AG10803 (cell line): Measurements from ENCODE around the gene CX3CR1.

Source experiments
- DNase-seq: peaks from one replicate; pipeline ENCODE4 v3.0.0; 2010; ENCODE audit warnings: low read depth
- H3K4me3 ChIP-seq: 2 replicates; pipeline ENCODE4 v1.5.1; 2011; ENCODE audit warnings: mild to moderate bottlenecking, low read length, control low read depth
- CTCF ChIP-seq: conservative IDR thresholded peaks from 2 replicates; pipeline ENCODE4 v1.5.1; 2011; ENCODE audit warnings: mild to moderate bottlenecking, low read length, control low read depth, inconsistent platforms

CX3CR1 gene

GRCh38 chr3:39267631-39268548 is 11.9 kb downstream of the CX3CR1 start:
- H3K4me3 ChIP-seq, result no peak overlapping the region
- no peak for DNase-seq
- no peak for TF ChIP-seq CTCF

- H3K4me3 ChIP-seq, result no peak overlapping the region
- TF ChIP-seq CTCF, result no peak
- DNase-seq, result no peak
Observed at GRCh38 chr3:39264053-39264452, 15.8 kb downstream of the CX3CR1 start.

GRCh38 chr3:39263576-39263975 is 16.3 kb downstream of the CX3CR1 start:
- DNase-seq, result no peak
- no peak for TF ChIP-seq CTCF
- no peak overlapping the region for H3K4me3 ChIP-seq

- TF ChIP-seq CTCF, result no peak
- DNase-seq, result no peak
- no peak overlapping the region for H3K4me3 ChIP-seq
Observed at GRCh38 chr3:39262846-39263245, 17.0 kb downstream of the CX3CR1 start.

- no peak overlapping the region for H3K4me3 ChIP-seq
- no peak for TF ChIP-seq CTCF
- no peak for DNase-seq
Observed at GRCh38 chr3:39261726-39262125, 18.1 kb downstream of the CX3CR1 start.

GRCh38 chr3:39260957-39261356 is 18.9 kb downstream of the CX3CR1 start:
- no peak overlapping the region for H3K4me3 ChIP-seq
- peak; percentile 95 for DNase-seq
- TF ChIP-seq CTCF, result peak; percentile 58

GRCh38 chr3:39260318-39260717 is 19.5 kb downstream of the CX3CR1 start:
- TF ChIP-seq CTCF, result no peak
- H3K4me3 ChIP-seq, result no peak overlapping the region
- DNase-seq, result no peak
